Astrocyte of the spinal cord (primary cell): Measurements from ENCODE around the gene MPHOSPH8.
"Not testable (repeated sequence)": the region's sequence is repeated elsewhere in the genome, so short reads cannot be mapped to it uniquely, and the experiment has no call there.

Source experiments
- DNase-seq: peaks from one replicate; pipeline ENCODE4 v3.0.0; 2011; ENCODE audit warnings: low read depth, low spot score
- H3K4me3 ChIP-seq: 2 replicates; pipeline ENCODE4 v1.5.1; 2011; ENCODE audit warnings: low read depth, mild to moderate bottlenecking, low read length, moderate library complexity
- CTCF ChIP-seq: IDR thresholded peaks from 2 replicates; pipeline ENCODE4 v1.5.1; 2012; ENCODE audit warnings: low read depth, mild to moderate bottlenecking, low read length, inconsistent platforms
- in situ Hi-C: cut with HindIII; loops from 2 replicates; pipeline ENCODE4 v1.10.0; 2017; ENCODE audit warnings: low sequenced_read_pairs

Gene MPHOSPH8

GRCh38 chr13:19685437-19685836 lies 52.0 kb downstream of the MPHOSPH8 start:
- H3K4me3 ChIP-seq = no peak overlapping the region
- no peak for DNase-seq
- TF ChIP-seq CTCF = no peak
- in situ Hi-C loops = no loop called here

- peak; percentile 37 for DNase-seq
- in situ Hi-C loops, H3K4me3 ChIP-seq: not testable (repeated sequence)
Observed at GRCh38 chr13:19691447-19691846, 58.0 kb downstream of the MPHOSPH8 start.

GRCh38 chr13:19695428-19695827 lies 62.0 kb downstream of the MPHOSPH8 start:
- TF ChIP-seq CTCF = no peak
- DNase-seq = no peak
- in situ Hi-C loops = no loop called here

GRCh38 chr13:19695829-19696228 lies 62.4 kb downstream of the MPHOSPH8 start:
- no peak for TF ChIP-seq CTCF
- DNase-seq = no peak
- in situ Hi-C loops = no loop called here
- no peak overlapping the region for H3K4me3 ChIP-seq

More at GRCh38 chr13:19695428-19695827, 62.0 kb downstream of the MPHOSPH8 start:
- no peak overlapping the region for H3K4me3 ChIP-seq

GRCh38 chr13:19700963-19701362 lies 67.5 kb downstream of the MPHOSPH8 start:
- in situ Hi-C loops, DNase-seq, H3K4me3 ChIP-seq: not testable (repeated sequence)

GRCh38 chr13:19701619-19702018 lies 68.2 kb downstream of the MPHOSPH8 start:
- in situ Hi-C loops, DNase-seq, H3K4me3 ChIP-seq: not testable (repeated sequence)

- DNase-seq, H3K4me3 ChIP-seq, in situ Hi-C loops: not testable (repeated sequence)
Observed at GRCh38 chr13:19704256-19704655, 70.8 kb downstream of the MPHOSPH8 start.

GRCh38 chr13:19709039-19709438 lies 75.6 kb downstream of the MPHOSPH8 start:
- DNase-seq, H3K4me3 ChIP-seq, in situ Hi-C loops: not testable (repeated sequence)

- in situ Hi-C loops, DNase-seq, H3K4me3 ChIP-seq: not testable (repeated sequence)
Observed at GRCh38 chr13:19709782-19710181, 76.3 kb downstream of the MPHOSPH8 start.

- no peak for TF ChIP-seq CTCF
- peak; percentile 81 for DNase-seq
- in situ Hi-C loops = no loop called here
- no peak overlapping the region for H3K4me3 ChIP-seq
Observed at GRCh38 chr13:19713186-19713965, 79.9 kb downstream of the MPHOSPH8 start.
